Right renal cortex interstitium (tissue), 3 donors: Measurements from ENCODE around the gene PAQR7. TPM values are rescaled to one million over a fixed set of nuclear protein-coding genes. Genes with fewer than 3 reads are reported as not detected.

Source experiments
- DNase-seq, 3 donors: peaks; one replicate each; pipeline ENCODE4 v3.0.0-alpha.2; 2013; ENCODE audit warnings: low read depth in 3 of 3, low spot score in 2 of 3
- polyA plus RNA-seq, 3 donors: library from polyadenylated mRNA; unstranded; fragments of 120-200 nt; gene quantifications; one replicate each; pipeline ENCODE4 v1.2.1, GENCODE V29; 2013; ENCODE audit not compliant: insufficient read length in 3 of 3

Gene PAQR7
- polyA plus RNA-seq, 3 donors: 25.7 to 29.6 (median 26.7) TPM

DNA sequence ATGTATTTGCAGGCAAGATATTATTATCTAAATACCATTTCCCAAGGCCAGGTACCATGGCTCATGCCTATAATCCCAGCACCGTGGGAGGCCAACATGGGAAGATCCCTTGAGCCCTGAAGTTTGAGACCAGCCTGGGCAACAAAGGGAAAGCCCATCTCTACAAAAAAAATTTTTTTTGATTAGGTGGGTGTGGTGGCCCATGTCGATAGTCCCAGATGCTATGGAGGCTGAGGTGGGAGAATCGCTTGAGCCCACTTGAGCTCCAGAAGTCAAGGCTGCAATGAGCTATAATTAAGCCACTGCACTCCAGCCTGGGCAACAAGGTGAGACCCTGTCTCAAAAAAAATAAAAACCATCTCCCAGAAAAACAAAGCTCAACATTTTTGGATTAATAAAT lies 28.5 kb upstream of the PAQR7 start:
- no peak for DNase-seq

GRCh38 chr1:25902462-25902861 lies 27.0 kb upstream of the PAQR7 start:
- DNase-seq: no peak

GRCh38 chr1:25900219-25900618 lies 24.7 kb upstream of the PAQR7 start:
- DNase-seq: no peak

GRCh38 chr1:25899792-25900191 lies 24.3 kb upstream of the PAQR7 start:
- DNase-seq: no peak

DNA sequence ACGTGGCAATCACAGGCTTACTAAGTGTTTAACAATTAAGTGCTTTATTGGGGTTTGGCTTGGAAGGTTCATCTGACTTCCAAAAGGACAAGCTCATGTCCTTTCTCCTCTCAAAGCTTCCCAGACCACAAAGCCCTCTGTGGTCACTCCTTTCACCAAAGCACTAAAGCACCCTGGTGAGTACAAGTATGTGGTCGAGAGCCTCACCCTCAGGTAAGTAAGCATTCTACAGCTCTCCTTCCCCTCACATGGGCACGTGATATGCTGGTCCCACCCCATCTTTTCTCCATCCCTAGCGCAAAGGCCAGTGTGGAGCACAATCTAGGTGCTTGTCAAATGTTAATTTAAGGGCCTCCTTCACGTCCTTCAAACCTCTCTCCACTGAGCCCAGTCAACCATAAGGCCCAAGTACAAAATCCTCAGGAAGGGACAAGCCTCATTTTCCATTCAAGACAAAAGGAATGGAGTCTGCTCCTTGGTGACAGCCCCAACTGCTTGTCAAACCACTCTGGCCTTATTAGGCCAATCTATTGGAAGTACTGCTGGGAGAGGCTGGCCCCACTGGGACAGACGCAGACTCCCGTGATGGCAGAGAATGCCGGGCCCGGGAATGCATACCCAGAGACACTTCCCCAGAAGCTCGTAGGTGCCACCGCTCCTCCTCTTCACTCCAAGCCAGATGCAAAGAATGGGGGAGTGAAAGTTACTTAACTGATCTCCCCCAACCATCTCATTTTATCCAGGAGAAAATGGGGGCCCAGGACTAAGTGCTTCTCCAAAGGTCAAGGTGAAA lies 22.9 kb upstream of the PAQR7 start:
- DNase-seq: no peak

GRCh38 chr1:25897754-25898153 lies 22.2 kb upstream of the PAQR7 start:
- DNase-seq: no peak

GRCh38 chr1:25896266-25896665 lies 20.8 kb upstream of the PAQR7 start:
- DNase-seq: no peak

DNA sequence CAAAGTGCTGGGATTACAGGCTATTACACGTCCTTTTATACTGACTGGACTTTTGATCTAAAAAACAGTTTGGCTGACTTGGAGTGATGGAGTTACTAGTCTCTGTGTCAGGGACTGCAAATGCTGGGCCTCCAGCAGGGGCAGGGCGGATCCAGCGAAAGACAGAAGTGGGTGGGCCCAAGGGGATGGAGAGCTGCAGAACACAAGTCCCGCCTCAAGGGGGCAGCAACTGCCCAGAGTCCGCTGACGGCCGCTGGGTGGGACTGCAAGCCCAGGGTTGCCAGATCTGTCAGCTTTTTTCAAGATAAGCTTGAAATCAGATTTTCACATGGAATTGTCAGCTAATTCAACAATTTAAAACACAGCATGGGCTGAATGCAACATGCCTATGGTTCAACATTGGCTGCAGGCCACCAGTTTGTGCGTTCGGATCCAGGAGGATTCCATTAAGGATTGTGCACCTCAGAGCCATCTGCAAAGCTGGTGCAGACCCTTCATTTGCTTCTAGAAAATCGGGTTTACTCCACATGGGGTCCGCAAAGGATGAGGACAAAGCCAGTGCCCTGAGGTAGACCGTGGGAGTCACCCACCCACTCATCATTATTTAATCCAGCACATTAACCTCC lies 20.0 kb upstream of the PAQR7 start:
- peak in 2 of 3 donors; percentile 80 to 87 for DNase-seq

DNA sequence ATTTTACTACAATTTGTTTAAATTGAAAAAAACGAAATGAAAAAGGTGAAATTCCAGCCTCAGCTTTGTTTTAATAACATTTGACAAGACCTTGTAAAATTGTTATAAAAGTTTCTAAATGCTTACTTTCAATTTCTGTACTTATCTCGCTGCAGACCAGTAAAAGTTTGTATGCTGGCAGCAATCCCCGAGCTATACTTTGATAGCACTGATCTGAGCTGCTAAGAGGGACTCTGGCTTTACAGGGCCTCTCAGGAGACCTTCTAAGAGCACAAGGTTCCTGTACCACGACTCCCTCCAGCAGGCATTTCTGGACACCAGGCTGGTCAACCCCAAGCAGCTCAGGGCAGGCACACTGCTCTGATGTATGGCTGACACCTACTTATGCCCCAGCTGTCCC lies 17.6 kb upstream of the PAQR7 start:
- no peak for DNase-seq

DNA sequence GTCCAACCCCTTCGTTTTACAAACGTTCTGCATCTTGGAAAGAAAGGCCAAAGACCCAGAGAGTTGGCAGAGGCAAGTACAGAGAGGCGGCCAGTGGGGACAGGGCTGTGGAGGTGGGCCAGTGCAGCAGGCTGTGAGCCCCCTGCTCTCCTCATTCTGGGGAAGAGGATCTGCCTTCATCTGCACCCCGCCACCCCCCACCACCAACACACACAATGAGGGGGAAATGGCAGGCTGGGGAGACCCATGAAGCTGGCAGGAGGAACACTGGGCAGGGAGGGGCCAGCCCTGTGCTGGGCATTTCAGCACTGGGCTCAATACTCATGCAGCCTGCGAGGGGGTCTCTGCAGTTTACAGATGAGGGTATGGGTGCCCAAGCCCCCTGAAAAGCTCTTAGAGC lies 16.1 kb upstream of the PAQR7 start:
- DNase-seq: no peak

- no peak for DNase-seq
These were observed 14.9 kb upstream of the PAQR7 start for GRCh38 chr1:25890239-25891034.

- no peak for DNase-seq
These were observed 14.0 kb upstream of the PAQR7 start for GRCh38 chr1:25889470-25889869.

DNA sequence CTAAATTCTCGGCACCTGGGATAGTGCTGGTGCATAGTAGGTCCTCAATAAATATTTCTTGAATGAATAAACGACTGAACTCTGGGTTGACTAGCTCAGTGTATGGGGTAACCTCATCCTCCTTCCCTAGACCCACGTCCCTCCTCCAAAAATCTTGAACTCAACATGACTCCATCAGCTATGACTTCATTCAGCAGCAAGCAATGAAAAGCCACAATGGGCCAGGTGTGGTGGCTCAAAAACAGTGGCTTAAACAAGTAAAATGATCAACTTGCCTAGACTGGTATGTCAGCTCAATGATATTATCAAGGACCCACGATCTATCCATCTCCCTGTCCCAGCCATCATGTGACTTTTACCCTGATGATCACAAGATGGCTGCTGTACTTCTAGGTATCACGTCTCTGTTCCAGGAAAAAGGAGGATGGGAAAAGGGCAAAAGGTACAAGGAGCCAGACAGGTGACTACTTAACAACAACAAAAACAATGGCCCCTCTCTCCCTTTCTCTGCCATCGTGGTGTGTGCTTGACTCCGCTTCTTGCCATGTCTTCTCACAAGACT lies 13.0 kb upstream of the PAQR7 start:
- no peak for DNase-seq

DNA sequence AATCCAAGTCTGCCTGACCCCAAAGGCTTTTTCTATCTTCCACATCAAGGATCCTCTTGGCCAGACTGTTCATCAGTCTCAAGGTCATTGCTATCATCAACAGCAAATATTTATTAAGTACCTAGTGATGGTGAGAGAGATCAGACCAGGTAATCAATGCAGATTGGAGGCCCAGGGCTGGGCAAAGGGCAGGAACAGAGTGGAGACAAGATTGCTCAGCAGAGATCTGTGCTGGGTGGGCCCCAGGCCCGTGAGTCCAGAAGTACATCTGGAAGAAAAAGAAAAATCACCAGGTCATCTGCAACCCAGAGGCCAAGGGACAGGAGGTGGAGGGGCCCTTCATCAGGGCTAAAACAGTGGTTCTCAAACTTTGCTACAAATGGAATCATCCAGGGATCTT lies 10.1 kb upstream of the PAQR7 start:
- DNase-seq: no peak

DNA sequence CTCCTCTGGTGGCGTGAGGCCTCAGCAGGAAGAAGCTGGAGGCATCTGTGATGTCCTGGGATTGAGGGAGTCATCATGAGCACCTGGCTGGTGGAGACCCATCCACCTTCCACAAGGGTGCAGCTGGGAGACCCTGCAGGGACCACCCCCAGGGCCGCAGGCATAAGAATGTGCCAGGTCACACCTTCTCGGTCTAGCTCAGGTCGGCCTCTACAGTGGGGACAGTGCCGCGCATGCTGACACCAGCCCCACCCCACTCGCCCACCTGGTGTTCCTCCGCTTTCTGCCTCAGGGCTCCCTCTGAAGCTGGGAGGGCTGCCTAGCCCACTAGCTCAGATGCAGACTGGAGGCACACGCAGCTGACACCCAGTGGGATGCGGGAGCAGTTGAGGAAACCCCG lies 5.8 kb upstream of the PAQR7 start:
- DNase-seq: no peak

GRCh38 chr1:25880518-25880917 lies 5.0 kb upstream of the PAQR7 start:
- DNase-seq: no peak

DNA sequence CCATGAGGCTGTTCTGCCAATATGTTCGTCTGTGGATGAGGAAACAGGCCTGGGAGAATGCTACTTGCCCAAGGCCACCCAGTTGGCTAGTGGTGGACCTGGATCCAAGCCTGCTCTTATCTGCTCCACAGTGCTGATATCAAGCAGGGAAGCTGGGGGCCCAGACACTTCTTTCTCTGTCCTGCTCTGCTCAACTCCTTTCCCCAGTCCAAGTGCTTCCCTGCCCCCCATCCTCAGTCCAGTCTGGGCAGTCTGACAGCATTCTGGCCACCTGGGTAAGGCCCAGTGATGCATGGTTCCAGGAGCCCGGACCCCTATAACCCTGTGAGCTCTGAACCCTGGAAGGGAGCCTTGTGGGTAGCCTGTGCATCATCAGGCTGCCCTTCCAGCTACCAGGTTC lies 4.2 kb upstream of the PAQR7 start:
- no peak for DNase-seq

DNA sequence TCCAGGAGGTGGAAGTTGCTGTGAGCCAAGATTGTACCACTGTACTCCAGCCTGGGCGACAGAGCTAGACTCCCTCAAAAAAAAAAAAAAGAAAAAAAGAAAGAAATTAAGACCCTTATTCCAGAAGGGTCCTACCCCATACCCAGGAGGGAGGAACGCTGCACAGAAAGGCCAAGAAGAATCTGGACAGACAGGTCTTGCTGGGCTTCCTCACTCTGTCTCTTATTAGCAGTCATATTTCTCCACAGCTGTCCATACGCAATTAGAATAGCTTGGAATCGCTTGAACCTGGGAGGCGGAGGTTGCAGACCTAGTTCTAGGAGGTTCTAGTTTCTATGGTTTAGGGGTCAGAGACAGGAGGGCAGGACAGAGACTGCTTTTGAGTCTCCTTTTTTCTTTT lies 3.2 kb upstream of the PAQR7 start:
- DNase-seq: no peak

- no peak for DNase-seq
These were observed 1.6 kb upstream of the PAQR7 start for GRCh38 chr1:25877155-25877554.

DNA sequence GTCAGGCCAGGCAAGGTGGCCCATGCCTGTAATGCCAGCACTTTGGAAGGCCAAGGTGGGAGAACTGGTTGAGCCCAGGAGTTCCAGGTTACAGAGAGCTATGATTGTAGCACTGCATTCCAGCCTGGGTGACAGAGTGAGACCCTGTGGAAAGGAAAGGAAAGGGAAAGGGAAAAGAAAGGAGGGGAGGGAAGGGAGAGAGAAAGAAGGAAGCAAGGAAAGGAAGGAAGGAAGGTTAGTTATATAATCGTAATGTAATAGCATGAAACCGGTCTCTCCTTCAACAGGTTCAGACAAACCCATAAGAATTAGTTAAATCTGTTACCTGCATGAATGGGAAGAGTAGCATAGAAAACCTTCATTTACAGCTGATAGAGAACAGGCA lies 1.2 kb upstream of the PAQR7 start:
- no peak for DNase-seq
